ENCODE results near the gene HTRA1. TPM values are rescaled to one million over a fixed set of nuclear protein-coding genes. Genes with fewer than 3 reads are reported as not detected.
A peak's percentile ranks its signal among the peaks of the same experiment; 100 is the strongest.

HTRA1 gene
- total RNA-seq, 4 donors from 2014 or later = 6.3 to 62.2 (median 25.8) TPM

GRCh38 chr10:122513053-122513452 is 51.7 kb downstream of the HTRA1 start:
- no peak for DNase-seq
- no peaks in the 10 kb centered on the region for H3K9me3 ChIP-seq
- H3K4me3 ChIP-seq = no peak overlapping the region
- H3K4me1 ChIP-seq = peaks cover 0 to 30% (median 0%) of the 10 kb centered on the region in 3 donors
- H3K27me3 ChIP-seq = no peaks in the 10 kb centered on the region
- no peak overlapping the region for H3K27ac ChIP-seq
- TF ChIP-seq POLR2A (IDR thresholded peaks at IDR 0.05) = no peak
- intact Hi-C loops (cut with DNase I) = no loop called here
- H3K36me3 ChIP-seq = peaks cover 0 to 48% (median 9%) of the 10 kb centered on the region in 3 donors
- 79 to 97% methylated on average over 4 of the region's 4 CpGs for WGBS, 2 donors

- peaks cover 0 to 30% (median 0%) of the 10 kb centered on the region in 3 donors for H3K4me1 ChIP-seq
- H3K27me3 ChIP-seq = no peaks in the 10 kb centered on the region
- H3K4me3 ChIP-seq = no peak overlapping the region
- DNase-seq = no peak
- intact Hi-C loops (cut with DNase I) = no loop called here
- H3K36me3 ChIP-seq = peaks cover 0 to 36% (median 9%) of the 10 kb centered on the region in 3 donors
- H3K27ac ChIP-seq = peak overlapping the region in 2 of 4 donors; percentile 34 to 60
- H3K9me3 ChIP-seq = no peaks in the 10 kb centered on the region
- WGBS, 2 donors = 83 to 94% methylated on average over 14 to 20 of the region's 22 CpGs
- no peak for TF ChIP-seq CTCF (IDR thresholded peaks at IDR 0.05)
- TF ChIP-seq POLR2A (IDR thresholded peaks at IDR 0.05) = no peak
Measured at GRCh38 chr10:122514045-122514840, 52.9 kb downstream of the HTRA1 start.

- WGBS, 2 donors = 65 to 90% methylated on average over 2 to 4 of the region's 5 CpGs
- peaks cover 0 to 29% (median 0%) of the 10 kb centered on the region in 3 donors for H3K4me1 ChIP-seq
- no peak for TF ChIP-seq POLR2A (IDR thresholded peaks at IDR 0.05)
- TF ChIP-seq CTCF (IDR thresholded peaks at IDR 0.05) = no peak
- H3K36me3 ChIP-seq = peaks cover 0 to 28% (median 8%) of the 10 kb centered on the region in 3 donors
- H3K27me3 ChIP-seq = no peaks in the 10 kb centered on the region
- intact Hi-C loops (cut with DNase I) = no loop called here
- no peak overlapping the region for H3K4me3 ChIP-seq
- no peaks in the 10 kb centered on the region for H3K9me3 ChIP-seq
- H3K27ac ChIP-seq = peak overlapping the region in 2 of 4 donors; percentile 45 to 51
- DNase-seq = no peak
Measured at GRCh38 chr10:122515022-122515424, 53.7 kb downstream of the HTRA1 start.

- TF ChIP-seq POLR2A (IDR thresholded peaks at IDR 0.05) = no peak
- no peak for TF ChIP-seq CTCF (IDR thresholded peaks at IDR 0.05)
- no peaks in the 10 kb centered on the region for H3K9me3 ChIP-seq
- H3K27ac ChIP-seq = peak overlapping the region in 2 of 4 donors; percentile 45 to 51
- peaks cover 0 to 25% (median 0%) of the 10 kb centered on the region in 3 donors for H3K4me1 ChIP-seq
- WGBS, 2 donors = 55 to 87% methylated on average over 5 to 14 of the region's 16 CpGs
- intact Hi-C loops (cut with DNase I) = no loop called here
- H3K36me3 ChIP-seq = peaks cover 0 to 22% (median 4%) of the 10 kb centered on the region in 3 donors
- DNase-seq = no peak
- no peak overlapping the region for H3K4me3 ChIP-seq
- no peaks in the 10 kb centered on the region for H3K27me3 ChIP-seq
Measured at GRCh38 chr10:122515588-122516231, 54.4 kb downstream of the HTRA1 start.

GRCh38 chr10:122516734-122517133 is 55.4 kb downstream of the HTRA1 start:
- H3K27me3 ChIP-seq = no peaks in the 10 kb centered on the region
- TF ChIP-seq CTCF (IDR thresholded peaks at IDR 0.05) = no peak
- no peak for TF ChIP-seq POLR2A (IDR thresholded peaks at IDR 0.05)
- no peak overlapping the region for H3K4me3 ChIP-seq
- no peak for DNase-seq
- H3K36me3 ChIP-seq = peaks cover 0 to 21% (median 4%) of the 10 kb centered on the region in 3 donors
- 66 to 76% methylated on average over 4 of the region's 4 CpGs for WGBS, 2 donors
- no peak overlapping the region for H3K27ac ChIP-seq
- peaks cover 0 to 25% (median 0%) of the 10 kb centered on the region in 3 donors for H3K4me1 ChIP-seq
- intact Hi-C loops (cut with DNase I) = no loop called here
- H3K9me3 ChIP-seq = no peaks in the 10 kb centered on the region

All from esophagus squamous epithelium (tissue), 5 donors.